Coronary artery (tissue), 2 donors: ENCODE data around the gene ZNF121.
A peak's percentile ranks its signal among the peaks of the same experiment; 100 is the strongest.
"Not testable (repeated sequence)": the region's sequence is repeated elsewhere in the genome, so short reads cannot be mapped to it uniquely, and the experiment has no call there.

Source experiments
- DNase-seq: peaks from one replicate; pipeline ENCODE4 v3.0.0-alpha.2; 2017; ENCODE audit warnings: low spot score
- H3K27ac ChIP-seq, 2 donors: fragments of 200-600 bp; sonication (generic); one replicate each; pipeline ENCODE4 v1.5.1; 2016 to 2019
- H3K4me3 ChIP-seq: fragments of 200-600 bp; sonication (generic); 2 replicates; pipeline ENCODE4 v1.5.1; 2016; ENCODE audit warnings: mild to moderate bottlenecking, moderate library complexity
- TF ChIP-seq, protein P1 (sequence below): fragments of 200-600 bp; sonication (generic); IDR thresholded peaks from one replicate; pipeline ENCODE4 v1.5.1; 2019; ENCODE audit warnings: antibody characterized with exemption

Gene ZNF121

DNA sequence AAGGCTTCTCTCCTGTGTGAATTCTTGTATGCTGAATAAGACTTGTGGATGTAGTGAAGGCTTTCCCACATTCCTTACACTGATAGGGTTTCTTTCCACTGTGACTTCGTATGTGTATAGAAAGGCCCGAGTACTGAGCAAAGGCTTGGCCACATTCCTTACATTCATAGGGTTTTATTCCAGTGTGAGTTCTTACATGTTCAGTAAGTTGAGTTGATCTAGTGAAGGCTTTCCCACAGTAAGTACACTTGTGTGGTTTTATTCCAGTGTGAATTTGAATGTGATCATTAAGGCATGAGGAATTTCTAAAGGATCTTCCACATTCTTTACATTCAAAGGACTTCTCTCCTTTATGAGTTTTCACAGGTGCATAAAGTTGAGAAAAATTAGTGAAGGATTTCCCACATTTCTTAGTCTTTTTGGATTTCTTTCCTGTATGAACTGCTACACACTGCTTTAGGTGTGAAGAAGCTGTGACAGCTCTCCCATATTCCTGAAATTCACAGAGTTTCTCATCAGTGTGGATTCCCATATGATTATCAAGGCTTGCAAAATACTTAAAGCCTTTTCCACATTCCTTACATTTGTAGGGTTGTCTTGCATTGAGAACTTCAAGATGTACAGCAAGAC is 26.3 kb upstream of the ZNF121 start:
- TF ChIP-seq, protein P1, sequence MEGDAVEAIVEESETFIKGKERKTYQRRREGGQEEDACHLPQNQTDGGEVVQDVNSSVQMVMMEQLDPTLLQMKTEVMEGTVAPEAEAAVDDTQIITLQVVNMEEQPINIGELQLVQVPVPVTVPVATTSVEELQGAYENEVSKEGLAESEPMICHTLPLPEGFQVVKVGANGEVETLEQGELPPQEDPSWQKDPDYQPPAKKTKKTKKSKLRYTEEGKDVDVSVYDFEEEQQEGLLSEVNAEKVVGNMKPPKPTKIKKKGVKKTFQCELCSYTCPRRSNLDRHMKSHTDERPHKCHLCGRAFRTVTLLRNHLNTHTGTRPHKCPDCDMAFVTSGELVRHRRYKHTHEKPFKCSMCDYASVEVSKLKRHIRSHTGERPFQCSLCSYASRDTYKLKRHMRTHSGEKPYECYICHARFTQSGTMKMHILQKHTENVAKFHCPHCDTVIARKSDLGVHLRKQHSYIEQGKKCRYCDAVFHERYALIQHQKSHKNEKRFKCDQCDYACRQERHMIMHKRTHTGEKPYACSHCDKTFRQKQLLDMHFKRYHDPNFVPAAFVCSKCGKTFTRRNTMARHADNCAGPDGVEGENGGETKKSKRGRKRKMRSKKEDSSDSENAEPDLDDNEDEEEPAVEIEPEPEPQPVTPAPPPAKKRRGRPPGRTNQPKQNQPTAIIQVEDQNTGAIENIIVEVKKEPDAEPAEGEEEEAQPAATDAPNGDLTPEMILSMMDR: no peak
- DNase-seq: no peak
- Histone ChIP-seq H3K4me3 (no peak overlapping the region), H3K27ac (no peak overlapping the region)

- TF ChIP-seq, protein P1: no peak
- H3K4me3 ChIP-seq: no peak overlapping the region
- no peak overlapping the region for H3K27ac ChIP-seq
- no peak for DNase-seq
These were observed 24.6 kb upstream of the ZNF121 start for GRCh38 chr19:9608912-9609311.

- Histone ChIP-seq H3K27ac (no peak overlapping the region), H3K4me3 (no peak overlapping the region)
- TF ChIP-seq, protein P1: no peak
- no peak for DNase-seq
These were observed 12.7 kb upstream of the ZNF121 start for GRCh38 chr19:9597027-9597426.

- no peak overlapping the region for H3K27ac ChIP-seq
- TF ChIP-seq, protein P1: peak; percentile 40
- no peak overlapping the region for H3K4me3 ChIP-seq
- DNase-seq: no peak
These were observed 2.5 kb upstream of the ZNF121 start for GRCh38 chr19:9586764-9587163.

GRCh38 chr19:9582081-9582725 is 2.1 kb downstream of the ZNF121 start:
- not testable (repeated sequence) for H3K27ac ChIP-seq, DNase-seq, H3K4me3 ChIP-seq

GRCh38 chr19:9580728-9581127 is 3.6 kb downstream of the ZNF121 start:
- TF ChIP-seq, protein P1: no peak
- Histone ChIP-seq H3K4me3 (no peak overlapping the region), H3K27ac (no peak overlapping the region)
- DNase-seq: no peak

GRCh38 chr19:9570255-9570654 is 14.0 kb downstream of the ZNF121 start:
- no peak for DNase-seq
- TF ChIP-seq, protein P1: no peak
- Histone ChIP-seq H3K4me3 (no peak overlapping the region), H3K27ac (no peak overlapping the region)
